GM23338 (cell line): Measurements from ENCODE around the gene FAM110C. TPM values are rescaled to one million over a fixed set of nuclear protein-coding genes. Genes with fewer than 3 reads are reported as not detected.
"Not testable (repeated sequence)": the region's sequence is repeated elsewhere in the genome, so short reads cannot be mapped to it uniquely, and the experiment has no call there.

ENCODE experiments used
- ATAC-seq: fragments of 200-7000 bp; cut with Tn5 transposase; 3 replicates; pipeline ENCODE4 v1.9.1; 2020
- DNase-seq: peaks from one replicate; pipeline ENCODE4 v3.0.0-alpha.2; 2015; ENCODE audit warnings: low spot score
- H2AFZ ChIP-seq: fragments of 200-600 bp; sonication (generic); 2 replicates; pipeline ENCODE4 v1.8.0; 2016; ENCODE audit warnings: antibody characterized with exemption, mild to moderate bottlenecking, moderate library complexity
- H3F3A ChIP-seq: fragments of 200-600 bp; sonication (generic); replicated peaks from 2 replicates; pipeline ENCODE4 v1.8.0; 2017; ENCODE audit warnings: antibody characterized with exemption, mixed run types, low read depth
- H3K27ac ChIP-seq: fragments of 200-600 bp; sonication (generic); 2 replicates; pipeline ENCODE4 v1.6.1; 2016; ENCODE audit warnings: low read depth
- H3K27me3 ChIP-seq: fragments of 200-600 bp; sonication (generic); 2 replicates; pipeline ENCODE4 v1.8.0; 2016; ENCODE audit warnings: mild to moderate bottlenecking, mixed run types, moderate library complexity; ENCODE audit not compliant: insufficient read depth
- H3K36me3 ChIP-seq: fragments of 200-600 bp; sonication (generic); 2 replicates; pipeline ENCODE4 v1.8.0; 2016; ENCODE audit warnings: mild to moderate bottlenecking; ENCODE audit not compliant: insufficient read depth
- H3K4me1 ChIP-seq: fragments of 200-600 bp; sonication (generic); 2 replicates; pipeline ENCODE4 v1.8.0; 2016; ENCODE audit warnings: mild to moderate bottlenecking, moderate library complexity; ENCODE audit not compliant: insufficient read depth
- H3K4me2 ChIP-seq: fragments of 200-600 bp; sonication (generic); 2 replicates; pipeline ENCODE4 v1.7.1; 2017; ENCODE audit warnings: mixed run types
- H3K4me3 ChIP-seq: fragments of 200-600 bp; sonication (generic); 2 replicates; pipeline ENCODE4 v1.6.1; 2016; ENCODE audit warnings: mixed run types
- H3K79me2 ChIP-seq: fragments of 200-600 bp; sonication (generic); replicated peaks from 2 replicates; pipeline ENCODE4 v1.8.0; 2017; ENCODE audit warnings: mild to moderate bottlenecking; ENCODE audit not compliant: insufficient read depth
- H3K9me2 ChIP-seq: fragments of 200-600 bp; sonication (generic); 2 replicates; pipeline ENCODE4 v1.8.0; 2017; ENCODE audit not compliant: insufficient read depth
- H4K20me1 ChIP-seq: fragments of 200-600 bp; sonication (generic); replicated peaks from 2 replicates; pipeline ENCODE4 v1.8.0; 2017; ENCODE audit warnings: mild to moderate bottlenecking; ENCODE audit not compliant: insufficient read depth
- H3K27ac Mint-ChIP-seq: 2 replicates; pipeline ENCODE4 v1.8.0; 2020; ENCODE audit warnings: inconsistent platforms, mild to moderate bottlenecking, moderate library complexity, mixed read lengths
- H3K27me3 Mint-ChIP-seq: 3 replicates; pipeline ENCODE4 v1.8.0; 2022; ENCODE audit warnings: low read depth, mild to moderate bottlenecking, moderate library complexity, mixed read lengths, inconsistent platforms; ENCODE audit not compliant: insufficient read depth, poor library complexity
- H3K36me3 Mint-ChIP-seq: 3 replicates; pipeline ENCODE4 v1.8.0; 2021; ENCODE audit warnings: low read depth, mild to moderate bottlenecking, inconsistent platforms, moderate library complexity, mixed read lengths
- H3K4me1 Mint-ChIP-seq: 3 replicates; pipeline ENCODE4 v1.8.0; 2020; ENCODE audit warnings: mild to moderate bottlenecking, inconsistent platforms, mixed read lengths
- H3K4me3 Mint-ChIP-seq: 3 replicates; pipeline ENCODE4 v1.8.0; 2021; ENCODE audit warnings: moderate library complexity, mild to moderate bottlenecking, inconsistent platforms, mixed read lengths
- H3K9me3 Mint-ChIP-seq: 3 replicates; pipeline ENCODE4 v1.8.0; 2020; ENCODE audit warnings: moderate library complexity, mild to moderate bottlenecking, inconsistent platforms, mixed read lengths
- EZH2phosphoT487 ChIP-seq: fragments of 200-600 bp; sonication (generic); IDR thresholded peaks from one replicate; pipeline ENCODE4 v1.8.1; 2018; ENCODE audit warnings: antibody characterized with exemption; ENCODE audit not compliant: unreplicated experiment
- NANOG ChIP-seq: IDR thresholded peaks from 2 replicates; pipeline ENCODE4 v1.6.1; 2016; ENCODE audit warnings: antibody characterized with exemption, borderline replicate concordance
- ZNF331 ChIP-seq: fragments of 250-450 bp; sonication (Bioruptor Pico); IDR thresholded peaks from 2 replicates; pipeline ENCODE4 v1.5.0; 2020; ENCODE audit warnings: low read depth, mild to moderate bottlenecking, moderate library complexity
- polyA plus RNA-seq: library from polyadenylated mRNA; unstranded; fragments of >200 nt; fragmentation: Nextera tagmentation; extraction: Ambion mirVana; gene quantifications from 2 replicates; pipeline ENCODE4 v1.2.1, GENCODE V29; 2016
- total RNA-seq: library from RNA; depleted of rRNA; stranded (reverse); fragments of >200 nt; shearing (Covaris generic); gene quantifications from 2 replicates; pipeline ENCODE4 v1.2.3, GENCODE V29; 2014
- TF ChIP-seq, protein P1 (sequence below): IDR thresholded peaks from one replicate; pipeline ENCODE4 v1.6.1; 2018; ENCODE audit warnings: antibody characterized with exemption; ENCODE audit not compliant: unreplicated experiment
- TF ChIP-seq, protein P2 (sequence below): IDR thresholded peaks from 2 replicates; pipeline ENCODE4 v1.6.1; 2016; ENCODE audit warnings: antibody characterized with exemption
- TF ChIP-seq, protein P3 (sequence below), 2 experiments: fragments of 200-600 bp in 1 of 2; sonication (generic) in 1 of 2; conservative IDR thresholded peaks; 2 replicates each; pipeline versions ENCODE4 v1.5.1 to v1.6.1; 2016 to 2017; ENCODE audit warnings: antibody characterized with exemption in 2 of 2, low read depth in 2 of 2, mild to moderate bottlenecking in 2 of 2, moderate library complexity in 1 of 2

Gene FAM110C
- total and polyA plus RNA-seq, 2 experiments from 2014 or later: 7.9 to 20.9 TPM

DNA sequence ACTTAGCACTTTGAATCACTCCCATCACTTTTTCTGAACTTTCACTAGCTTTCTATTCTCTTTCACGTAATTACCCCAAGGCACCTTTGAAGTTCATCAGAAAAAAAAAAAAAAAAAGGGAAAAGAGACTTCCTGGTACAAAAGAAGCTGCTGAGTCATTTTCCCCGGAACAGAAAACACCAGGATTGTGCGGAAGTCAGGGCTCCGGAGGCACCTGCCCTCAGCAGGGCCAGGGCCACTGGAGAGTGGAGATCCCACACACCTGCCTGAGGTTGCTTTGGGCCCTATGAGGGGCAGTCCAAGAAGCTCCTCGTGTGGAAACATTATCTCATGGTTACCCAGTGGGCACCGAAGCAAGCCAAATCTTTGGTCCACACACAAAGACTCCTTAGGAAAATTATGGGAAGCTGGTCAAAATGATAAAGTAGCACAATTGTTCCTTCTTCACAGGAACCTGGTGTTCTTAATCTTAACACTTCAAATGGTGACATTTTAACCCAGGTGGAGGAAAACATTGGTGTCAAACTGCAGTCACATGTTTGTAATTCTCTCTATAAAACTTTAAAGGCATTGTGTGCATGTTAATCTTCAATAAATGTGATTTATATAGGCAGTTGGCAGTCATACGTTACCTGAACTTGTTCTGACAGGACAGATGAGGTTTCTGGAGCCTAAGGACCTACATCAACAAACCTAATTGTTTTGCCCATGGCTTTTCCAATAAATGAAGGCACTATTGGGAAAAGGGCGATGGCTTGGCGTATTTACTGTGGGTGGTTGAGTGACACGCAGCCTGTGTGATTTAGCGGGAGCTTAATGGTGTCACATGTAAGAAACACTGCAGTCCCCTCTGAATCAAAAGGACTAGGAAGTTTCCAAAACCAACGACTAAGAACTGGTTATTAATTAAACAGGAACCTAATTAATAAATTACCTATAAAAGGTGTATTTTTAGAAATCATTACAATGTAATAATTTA, 23.4 kb upstream of the FAM110C start:
- no peaks in the 10 kb centered on the region for H3F3A ChIP-seq
- H2AFZ ChIP-seq: 0 out of 2 replicates have a peak overlapping the region, but pooled peaks have one; percentile 10
- H3K9me2 ChIP-seq: 0 out of 2 replicates have a peak, but pooled peaks cover 3% of the 10 kb centered on the region
- Mint-ChIP-seq H3K36me3 (no peaks in the 10 kb centered on the region), H3K4me1 (peaks cover 24% of the 10 kb centered on the region; the same call in 2 of the 3 replicates), H3K27ac (no peak overlapping the region; the same call in 1 of the 2 replicates), H3K9me3 (no peaks in the 10 kb centered on the region), H3K27me3 (no peaks in the 10 kb centered on the region), H3K4me3 (no peak overlapping the region)
- peak; percentile 33; the same call in 2 of the 3 replicates for ATAC-seq
- peaks cover 13% of the 10 kb centered on the region; the same call in 1 of the 2 replicates for H3K4me1 ChIP-seq
- H3K79me2 ChIP-seq: no peaks in the 10 kb centered on the region
- H3K27me3 ChIP-seq: no peaks in the 10 kb centered on the region
- DNase-seq: peak; percentile 28
- TF ChIP-seq, protein P1, sequence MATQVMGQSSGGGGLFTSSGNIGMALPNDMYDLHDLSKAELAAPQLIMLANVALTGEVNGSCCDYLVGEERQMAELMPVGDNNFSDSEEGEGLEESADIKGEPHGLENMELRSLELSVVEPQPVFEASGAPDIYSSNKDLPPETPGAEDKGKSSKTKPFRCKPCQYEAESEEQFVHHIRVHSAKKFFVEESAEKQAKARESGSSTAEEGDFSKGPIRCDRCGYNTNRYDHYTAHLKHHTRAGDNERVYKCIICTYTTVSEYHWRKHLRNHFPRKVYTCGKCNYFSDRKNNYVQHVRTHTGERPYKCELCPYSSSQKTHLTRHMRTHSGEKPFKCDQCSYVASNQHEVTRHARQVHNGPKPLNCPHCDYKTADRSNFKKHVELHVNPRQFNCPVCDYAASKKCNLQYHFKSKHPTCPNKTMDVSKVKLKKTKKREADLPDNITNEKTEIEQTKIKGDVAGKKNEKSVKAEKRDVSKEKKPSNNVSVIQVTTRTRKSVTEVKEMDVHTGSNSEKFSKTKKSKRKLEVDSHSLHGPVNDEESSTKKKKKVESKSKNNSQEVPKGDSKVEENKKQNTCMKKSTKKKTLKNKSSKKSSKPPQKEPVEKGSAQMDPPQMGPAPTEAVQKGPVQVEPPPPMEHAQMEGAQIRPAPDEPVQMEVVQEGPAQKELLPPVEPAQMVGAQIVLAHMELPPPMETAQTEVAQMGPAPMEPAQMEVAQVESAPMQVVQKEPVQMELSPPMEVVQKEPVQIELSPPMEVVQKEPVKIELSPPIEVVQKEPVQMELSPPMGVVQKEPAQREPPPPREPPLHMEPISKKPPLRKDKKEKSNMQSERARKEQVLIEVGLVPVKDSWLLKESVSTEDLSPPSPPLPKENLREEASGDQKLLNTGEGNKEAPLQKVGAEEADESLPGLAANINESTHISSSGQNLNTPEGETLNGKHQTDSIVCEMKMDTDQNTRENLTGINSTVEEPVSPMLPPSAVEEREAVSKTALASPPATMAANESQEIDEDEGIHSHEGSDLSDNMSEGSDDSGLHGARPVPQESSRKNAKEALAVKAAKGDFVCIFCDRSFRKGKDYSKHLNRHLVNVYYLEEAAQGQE: no peak
- H3K4me3 ChIP-seq: no peak overlapping the region
- no peak overlapping the region for H3K4me2 ChIP-seq
- H3K36me3 ChIP-seq: no peaks in the 10 kb centered on the region
- no peak overlapping the region for H3K27ac ChIP-seq
- H4K20me1 ChIP-seq: no peaks in the 10 kb centered on the region

DNA sequence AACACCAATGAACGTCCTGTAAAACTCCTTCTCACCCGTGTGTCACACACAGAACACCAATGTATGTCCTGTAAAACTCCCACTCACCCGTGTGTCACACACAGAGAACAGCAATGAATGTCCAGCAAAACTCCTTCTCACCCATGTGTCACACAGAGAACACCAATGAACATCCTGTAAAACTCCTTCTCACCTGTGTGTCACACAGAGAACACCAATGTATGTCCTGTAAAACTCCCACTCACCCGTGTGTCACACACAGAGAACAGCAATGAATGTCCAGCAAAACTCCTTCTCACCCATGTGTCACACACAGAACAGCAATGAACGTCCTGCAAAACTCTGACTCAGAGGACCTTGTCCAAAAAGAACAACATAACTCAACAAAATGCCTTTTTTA, 22.3 kb upstream of the FAM110C start:
- not testable (repeated sequence) for H2AFZ ChIP-seq, H3K4me2 ChIP-seq, DNase-seq, H4K20me1 ChIP-seq, H3K27ac Mint-ChIP-seq, H3K27me3 Mint-ChIP-seq, H3K36me3 Mint-ChIP-seq, H3K9me3 Mint-ChIP-seq, H3K4me3 ChIP-seq, H3K9me2 ChIP-seq, H3K27ac ChIP-seq, H3K36me3 ChIP-seq, H3F3A ChIP-seq, H3K27me3 ChIP-seq, H3K4me3 Mint-ChIP-seq, H3K79me2 ChIP-seq, ATAC-seq
- H3K4me1 Mint-ChIP-seq: peaks cover 24% of the 10 kb centered on the region; the same call in 2 of the 3 replicates
- H3K4me1 ChIP-seq: peaks cover 14% of the 10 kb centered on the region; the same call in 1 of the 2 replicates

DNA sequence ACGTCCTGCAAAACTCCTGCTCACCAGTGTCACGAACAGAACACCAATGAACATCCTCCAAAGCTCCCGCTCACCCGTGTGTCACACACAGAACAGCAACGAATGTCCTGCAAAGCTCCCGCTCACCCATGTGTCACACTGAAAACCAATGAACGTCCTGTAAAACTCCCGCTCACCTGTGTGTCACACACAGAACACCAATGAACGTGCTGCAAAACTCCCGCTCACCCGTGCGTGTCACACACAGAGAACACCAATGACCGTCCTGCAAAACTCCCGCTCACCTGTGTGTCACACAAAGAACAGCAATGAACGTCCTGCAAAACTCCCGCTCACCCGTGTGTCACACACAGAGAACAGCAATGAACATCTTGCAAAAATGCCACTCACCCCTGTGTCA, 20.5 kb upstream of the FAM110C start:
- H3K27ac ChIP-seq: no peak overlapping the region
- no peaks in the 10 kb centered on the region for H3F3A ChIP-seq
- no peaks in the 10 kb centered on the region for H3K27me3 Mint-ChIP-seq
- DNase-seq (no peak), ATAC-seq (no peak)
- no peaks in the 10 kb centered on the region for H3K27me3 ChIP-seq
- 0 out of 2 replicates have a peak, but pooled peaks cover 3% of the 10 kb centered on the region for H3K9me2 ChIP-seq
- H3K4me1 Mint-ChIP-seq: peaks cover 28% of the 10 kb centered on the region; the same call in 2 of the 3 replicates
- TF ChIP-seq, protein P2, sequence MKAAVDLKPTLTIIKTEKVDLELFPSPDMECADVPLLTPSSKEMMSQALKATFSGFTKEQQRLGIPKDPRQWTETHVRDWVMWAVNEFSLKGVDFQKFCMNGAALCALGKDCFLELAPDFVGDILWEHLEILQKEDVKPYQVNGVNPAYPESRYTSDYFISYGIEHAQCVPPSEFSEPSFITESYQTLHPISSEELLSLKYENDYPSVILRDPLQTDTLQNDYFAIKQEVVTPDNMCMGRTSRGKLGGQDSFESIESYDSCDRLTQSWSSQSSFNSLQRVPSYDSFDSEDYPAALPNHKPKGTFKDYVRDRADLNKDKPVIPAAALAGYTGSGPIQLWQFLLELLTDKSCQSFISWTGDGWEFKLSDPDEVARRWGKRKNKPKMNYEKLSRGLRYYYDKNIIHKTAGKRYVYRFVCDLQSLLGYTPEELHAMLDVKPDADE: no peak
- no peak for TF ChIP-seq EZH2phosphoT487
- no peak for TF ChIP-seq ZNF331 (CRISPR knock-in tag)
- TF ChIP-seq, protein P1: no peak
- TF ChIP-seq, protein P3, sequence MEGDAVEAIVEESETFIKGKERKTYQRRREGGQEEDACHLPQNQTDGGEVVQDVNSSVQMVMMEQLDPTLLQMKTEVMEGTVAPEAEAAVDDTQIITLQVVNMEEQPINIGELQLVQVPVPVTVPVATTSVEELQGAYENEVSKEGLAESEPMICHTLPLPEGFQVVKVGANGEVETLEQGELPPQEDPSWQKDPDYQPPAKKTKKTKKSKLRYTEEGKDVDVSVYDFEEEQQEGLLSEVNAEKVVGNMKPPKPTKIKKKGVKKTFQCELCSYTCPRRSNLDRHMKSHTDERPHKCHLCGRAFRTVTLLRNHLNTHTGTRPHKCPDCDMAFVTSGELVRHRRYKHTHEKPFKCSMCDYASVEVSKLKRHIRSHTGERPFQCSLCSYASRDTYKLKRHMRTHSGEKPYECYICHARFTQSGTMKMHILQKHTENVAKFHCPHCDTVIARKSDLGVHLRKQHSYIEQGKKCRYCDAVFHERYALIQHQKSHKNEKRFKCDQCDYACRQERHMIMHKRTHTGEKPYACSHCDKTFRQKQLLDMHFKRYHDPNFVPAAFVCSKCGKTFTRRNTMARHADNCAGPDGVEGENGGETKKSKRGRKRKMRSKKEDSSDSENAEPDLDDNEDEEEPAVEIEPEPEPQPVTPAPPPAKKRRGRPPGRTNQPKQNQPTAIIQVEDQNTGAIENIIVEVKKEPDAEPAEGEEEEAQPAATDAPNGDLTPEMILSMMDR (conservative IDR thresholded peaks at IDR 0.05; ENCODE audit: low read depth in 2 of 2): no peak
- no peak for TF ChIP-seq NANOG
- no peaks in the 10 kb centered on the region for H3K79me2 ChIP-seq
- no peaks in the 10 kb centered on the region for H3K36me3 Mint-ChIP-seq
- no peak overlapping the region for H2AFZ ChIP-seq
- H4K20me1 ChIP-seq: no peaks in the 10 kb centered on the region
- H3K27ac Mint-ChIP-seq: no peak overlapping the region
- peaks cover 14% of the 10 kb centered on the region; the same call in 1 of the 2 replicates for H3K4me1 ChIP-seq
- H3K4me2 ChIP-seq: no peak overlapping the region
- no peaks in the 10 kb centered on the region for H3K9me3 Mint-ChIP-seq
- no peak overlapping the region for H3K4me3 ChIP-seq
- H3K36me3 ChIP-seq: no peaks in the 10 kb centered on the region
- no peak overlapping the region for H3K4me3 Mint-ChIP-seq
